ENCODE results near the gene F13A1.

DNA sequence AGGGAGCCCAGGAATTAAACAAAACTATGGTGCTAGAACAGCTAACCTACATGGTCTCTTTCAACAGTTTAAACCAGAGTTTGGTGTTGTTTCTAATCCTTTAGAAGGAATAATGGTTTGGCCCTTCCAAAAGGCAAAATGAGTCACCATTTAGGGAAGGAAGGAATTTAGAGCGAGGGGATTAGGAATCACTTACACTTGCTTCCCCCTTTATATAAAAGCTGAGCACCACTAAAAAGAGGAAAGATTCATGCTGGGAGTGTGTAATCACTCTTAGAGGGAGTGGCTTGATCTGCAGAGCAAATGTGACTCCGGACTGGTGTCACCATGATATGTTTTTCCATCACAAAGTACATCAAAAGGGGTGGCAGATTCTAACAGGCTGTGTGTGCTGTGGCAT is 63.6 kb downstream of the F13A1 start:
- TF ChIP-seq, protein P1, sequence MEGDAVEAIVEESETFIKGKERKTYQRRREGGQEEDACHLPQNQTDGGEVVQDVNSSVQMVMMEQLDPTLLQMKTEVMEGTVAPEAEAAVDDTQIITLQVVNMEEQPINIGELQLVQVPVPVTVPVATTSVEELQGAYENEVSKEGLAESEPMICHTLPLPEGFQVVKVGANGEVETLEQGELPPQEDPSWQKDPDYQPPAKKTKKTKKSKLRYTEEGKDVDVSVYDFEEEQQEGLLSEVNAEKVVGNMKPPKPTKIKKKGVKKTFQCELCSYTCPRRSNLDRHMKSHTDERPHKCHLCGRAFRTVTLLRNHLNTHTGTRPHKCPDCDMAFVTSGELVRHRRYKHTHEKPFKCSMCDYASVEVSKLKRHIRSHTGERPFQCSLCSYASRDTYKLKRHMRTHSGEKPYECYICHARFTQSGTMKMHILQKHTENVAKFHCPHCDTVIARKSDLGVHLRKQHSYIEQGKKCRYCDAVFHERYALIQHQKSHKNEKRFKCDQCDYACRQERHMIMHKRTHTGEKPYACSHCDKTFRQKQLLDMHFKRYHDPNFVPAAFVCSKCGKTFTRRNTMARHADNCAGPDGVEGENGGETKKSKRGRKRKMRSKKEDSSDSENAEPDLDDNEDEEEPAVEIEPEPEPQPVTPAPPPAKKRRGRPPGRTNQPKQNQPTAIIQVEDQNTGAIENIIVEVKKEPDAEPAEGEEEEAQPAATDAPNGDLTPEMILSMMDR (IDR thresholded peaks at IDR 0.05) = no peak
- TF ChIP-seq EP300 (IDR thresholded peaks at IDR 0.05) (no peak), POLR2A (IDR thresholded peaks at IDR 0.05) (no peak)
